Gastrocnemius medialis (tissue), 4 donors: ENCODE measurements around the gene ANO5.

ENCODE experiments used
- POLR2A ChIP-seq, 2 donors: fragments of 450-650 bp; IDR thresholded peaks; one replicate each; pipeline ENCODE4 v1.6.1; 2017; ENCODE audit warnings: antibody characterized with exemption in 2 of 2, mild to moderate bottlenecking in 2 of 2, moderate library complexity in 2 of 2
- TF ChIP-seq, protein P1 (sequence below), 5 experiments: fragments of 450-650 bp in 3 of 5; fragments of 200-600 bp in 2 of 5; sonication (generic) in 2 of 5; IDR thresholded peaks in 4 of 5; conservative IDR thresholded peaks in 1 of 5; 1 replicate in 4 of 5; 2 replicates in 1 of 5; pipeline ENCODE4 v1.5.1; 2016 to 2019; ENCODE audit warnings: antibody characterized with exemption in 5 of 5, mild to moderate bottlenecking in 3 of 5, moderate library complexity in 3 of 5

DNA sequence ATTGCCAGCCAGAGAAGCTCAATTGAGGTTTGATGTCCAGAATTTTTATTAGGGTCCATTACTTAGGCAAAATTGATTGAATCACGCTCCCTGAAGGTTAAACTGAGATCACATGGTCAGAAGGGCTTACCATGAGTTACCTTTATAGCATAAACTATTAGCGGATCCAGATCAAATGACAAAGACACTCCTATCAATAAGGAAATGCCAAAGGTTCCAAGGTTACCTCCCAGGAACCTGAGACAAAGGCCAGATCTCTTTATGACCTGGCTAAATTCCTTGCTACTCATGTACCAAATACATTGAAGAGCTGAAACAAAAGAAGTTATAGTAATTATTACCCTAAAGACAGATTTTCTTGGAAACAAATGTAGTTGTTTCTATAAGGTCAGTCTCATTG lies 27.8 kb upstream of the ANO5 start:
- TF ChIP-seq, protein P1, sequence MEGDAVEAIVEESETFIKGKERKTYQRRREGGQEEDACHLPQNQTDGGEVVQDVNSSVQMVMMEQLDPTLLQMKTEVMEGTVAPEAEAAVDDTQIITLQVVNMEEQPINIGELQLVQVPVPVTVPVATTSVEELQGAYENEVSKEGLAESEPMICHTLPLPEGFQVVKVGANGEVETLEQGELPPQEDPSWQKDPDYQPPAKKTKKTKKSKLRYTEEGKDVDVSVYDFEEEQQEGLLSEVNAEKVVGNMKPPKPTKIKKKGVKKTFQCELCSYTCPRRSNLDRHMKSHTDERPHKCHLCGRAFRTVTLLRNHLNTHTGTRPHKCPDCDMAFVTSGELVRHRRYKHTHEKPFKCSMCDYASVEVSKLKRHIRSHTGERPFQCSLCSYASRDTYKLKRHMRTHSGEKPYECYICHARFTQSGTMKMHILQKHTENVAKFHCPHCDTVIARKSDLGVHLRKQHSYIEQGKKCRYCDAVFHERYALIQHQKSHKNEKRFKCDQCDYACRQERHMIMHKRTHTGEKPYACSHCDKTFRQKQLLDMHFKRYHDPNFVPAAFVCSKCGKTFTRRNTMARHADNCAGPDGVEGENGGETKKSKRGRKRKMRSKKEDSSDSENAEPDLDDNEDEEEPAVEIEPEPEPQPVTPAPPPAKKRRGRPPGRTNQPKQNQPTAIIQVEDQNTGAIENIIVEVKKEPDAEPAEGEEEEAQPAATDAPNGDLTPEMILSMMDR (IDR thresholded peaks at IDR 0.05 in 4 of 5, conservative IDR thresholded peaks at IDR 0.05 in 1 of 5) = no peak
- TF ChIP-seq POLR2A (IDR thresholded peaks at IDR 0.05) = no peak
